Inflammatory macrophage (primary cell): ENCODE results near the gene RPP38.
A peak's percentile ranks its signal among the peaks of the same experiment; 100 is the strongest.

Experiments
- DNase-seq, 2 donors: peaks; one replicate each; pipeline ENCODE4 v3.0.0-alpha.2; 2020 to 2022

The RPP38 gene

GRCh38 chr10:15113766-15114165, 16.6 kb downstream of the RPP38 start:
- no peak for DNase-seq

DNA sequence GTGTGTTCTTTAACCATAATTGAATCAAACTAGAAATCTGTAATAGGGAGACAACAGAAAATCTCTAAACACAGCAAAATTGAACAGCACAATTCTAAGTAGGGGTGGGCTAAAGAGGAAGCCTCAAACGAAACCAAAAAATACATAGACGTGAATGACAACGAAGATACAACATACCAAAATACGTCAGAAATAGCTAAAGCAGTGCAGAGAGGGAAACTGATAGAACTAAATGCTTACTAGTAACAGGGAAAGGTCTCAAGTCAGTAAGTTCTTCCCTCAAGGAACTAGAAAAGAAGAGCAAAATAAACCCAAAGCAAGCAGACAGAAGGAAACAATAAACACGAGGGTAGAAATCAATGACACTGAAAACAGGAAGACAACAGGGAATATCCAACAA, 19.1 kb downstream of the RPP38 start:
- DNase-seq = no peak

DNA sequence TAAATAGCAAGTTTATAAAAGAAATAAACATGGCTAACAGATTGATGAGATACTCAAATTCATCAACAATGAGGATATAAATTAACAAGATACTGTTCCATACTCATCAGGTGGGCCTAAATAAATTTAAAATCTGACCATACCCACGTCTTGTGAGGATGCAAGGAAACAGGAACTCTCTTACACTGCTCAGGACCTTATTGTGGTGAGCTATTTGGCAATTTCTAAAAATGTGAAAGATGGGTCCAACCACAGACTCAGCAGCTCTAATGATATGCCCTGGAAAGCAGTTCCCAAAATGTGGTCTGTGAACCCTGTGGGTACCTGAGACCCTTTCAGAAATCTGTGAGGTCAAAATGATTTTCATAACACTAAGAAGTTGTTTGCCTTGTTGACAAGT, 21.5 kb downstream of the RPP38 start:
- DNase-seq = peak in 1 of 2 donors; percentile 7

GRCh38 chr10:15120523-15120922, 23.4 kb downstream of the RPP38 start:
- no peak for DNase-seq

GRCh38 chr10:15121707-15122106, 24.6 kb downstream of the RPP38 start:
- DNase-seq = no peak

DNA sequence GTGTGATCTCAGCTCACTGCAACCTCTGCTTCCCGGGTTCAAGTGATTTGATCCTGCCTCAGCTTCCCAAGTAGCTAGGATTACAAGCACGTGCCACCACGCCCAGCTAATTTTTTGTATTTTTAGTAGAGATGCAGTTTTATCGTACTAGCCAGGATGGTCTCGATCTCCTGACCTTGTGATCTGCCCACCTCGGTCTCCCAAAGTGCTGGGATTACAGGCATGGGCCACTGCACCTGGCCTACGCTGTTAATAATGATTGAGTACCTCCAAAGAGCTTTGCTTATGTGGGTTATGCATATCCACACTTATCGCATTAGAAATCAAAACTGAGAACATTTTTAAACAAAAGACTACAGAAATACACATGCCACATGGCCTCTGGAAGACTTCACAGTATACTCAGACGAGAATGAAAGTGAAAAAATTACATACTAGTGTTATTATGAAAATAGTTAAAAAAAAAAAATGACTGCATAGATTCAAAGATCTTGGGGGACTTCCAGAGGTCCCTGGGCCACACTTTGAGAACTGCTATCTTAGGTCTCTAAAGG, 25.4 kb downstream of the RPP38 start:
- no peak for DNase-seq

- no peak for DNase-seq
These were observed 26.6 kb downstream of the RPP38 start for GRCh38 chr10:15123749-15124184.

- DNase-seq = no peak
These were observed 27.0 kb downstream of the RPP38 start for GRCh38 chr10:15124190-15124589.

DNA sequence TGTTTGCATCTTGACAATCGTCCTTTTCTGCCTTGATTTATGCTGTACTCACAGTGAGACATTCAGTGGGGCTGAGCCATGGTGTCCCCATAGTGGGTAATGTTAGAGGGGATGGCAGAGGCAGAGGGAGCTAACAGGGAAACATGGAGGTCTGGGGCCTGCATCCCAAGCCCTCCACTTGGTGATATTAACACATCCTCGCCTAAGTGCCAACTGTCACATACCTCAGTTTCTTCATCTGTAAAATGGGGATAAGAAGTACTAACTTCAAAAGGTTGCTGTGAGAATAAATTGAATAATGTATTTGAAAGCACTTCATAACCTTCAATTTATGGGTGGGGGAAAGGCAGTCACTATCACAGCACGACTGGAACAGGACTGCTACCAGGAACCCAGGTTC, 27.8 kb downstream of the RPP38 start:
- DNase-seq = no peak

DNA sequence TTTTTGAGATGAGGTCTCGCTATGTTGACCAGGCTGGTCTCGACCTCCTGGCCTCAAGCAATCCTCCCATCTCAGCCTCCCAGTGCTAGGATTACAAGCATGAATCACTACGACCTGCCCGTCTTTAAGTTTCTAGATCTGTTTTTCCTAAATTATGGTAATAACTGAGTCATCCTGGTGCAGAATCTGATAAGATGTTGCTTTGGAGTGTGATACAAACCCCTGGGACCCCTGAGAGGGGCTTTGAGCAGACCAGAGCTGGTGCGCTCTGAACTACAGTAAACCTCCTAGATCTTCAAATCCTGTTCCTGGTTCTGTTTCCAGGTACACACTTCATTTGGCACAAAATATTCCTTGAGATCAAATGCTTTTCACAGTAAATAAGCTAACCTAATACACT, 34.2 kb downstream of the RPP38 start:
- DNase-seq = no peak

GRCh38 chr10:15136129-15137035, 39.2 kb downstream of the RPP38 start:
- DNase-seq = no peak

DNA sequence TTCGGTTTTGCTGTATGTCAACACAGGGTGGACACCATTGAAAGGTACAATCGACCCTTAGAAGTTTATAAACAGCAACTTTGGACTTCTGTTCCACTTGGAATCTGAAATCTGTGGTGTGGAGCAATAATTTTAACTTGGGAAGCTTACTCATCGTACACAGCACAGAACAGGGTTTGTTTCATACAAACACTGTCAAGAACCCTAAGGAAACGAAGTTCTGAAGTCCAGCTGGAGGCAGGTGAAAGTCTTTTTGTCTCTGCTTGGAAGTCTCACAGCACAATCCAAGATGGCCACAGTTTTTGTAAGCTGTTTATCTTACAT, 39.8 kb downstream of the RPP38 start:
- DNase-seq = no peak

DNA sequence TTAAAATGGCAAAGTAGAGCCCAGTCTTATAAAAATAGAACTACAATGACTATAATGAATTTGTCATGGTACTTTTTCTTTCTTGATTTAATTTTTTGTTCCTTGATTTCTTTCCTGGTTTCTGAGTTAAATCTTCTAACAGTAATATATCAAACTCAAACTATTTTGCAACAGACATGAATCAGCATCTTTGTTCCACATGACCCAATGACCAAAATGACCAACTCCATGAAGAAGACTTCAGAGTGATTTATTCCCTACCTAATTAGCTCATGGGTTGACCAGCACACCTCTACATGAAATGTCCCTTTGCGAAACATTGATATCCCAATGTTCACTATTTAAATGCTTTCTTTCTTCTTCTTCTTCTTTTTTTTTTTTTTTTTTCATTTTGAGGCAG, 40.5 kb downstream of the RPP38 start:
- peak; percentile 11 to 22 for DNase-seq

GRCh38 chr10:15140698-15141097, 43.5 kb downstream of the RPP38 start:
- DNase-seq = no peak

- DNase-seq = no peak
These were observed 44.2 kb downstream of the RPP38 start for GRCh38 chr10:15141136-15142054.

DNA sequence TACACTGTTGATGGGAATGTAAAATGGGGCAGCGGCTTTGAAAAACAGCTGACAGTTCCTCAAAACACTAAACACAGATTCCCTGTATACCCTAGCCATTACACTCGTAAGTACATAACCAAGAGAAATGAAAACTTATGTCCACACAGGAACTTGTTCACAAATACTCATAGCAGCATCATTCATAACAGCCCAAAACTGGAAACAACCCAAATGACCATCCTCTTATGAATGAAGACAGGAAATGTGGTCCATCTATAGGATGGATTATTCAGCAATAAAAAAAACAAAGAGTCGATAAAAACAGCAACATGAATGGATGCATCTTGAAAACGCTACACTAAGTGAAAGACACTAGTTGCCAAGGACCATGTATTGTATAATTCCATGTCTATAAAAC, 47.6 kb downstream of the RPP38 start:
- no peak for DNase-seq

GRCh38 chr10:15146366-15146765, 49.2 kb downstream of the RPP38 start:
- no peak for DNase-seq

- DNase-seq = no peak
These were observed 50.6 kb downstream of the RPP38 start for GRCh38 chr10:15147594-15148392.

- DNase-seq = no peak
These were observed 52.1 kb downstream of the RPP38 start for GRCh38 chr10:15149042-15149771.

DNA sequence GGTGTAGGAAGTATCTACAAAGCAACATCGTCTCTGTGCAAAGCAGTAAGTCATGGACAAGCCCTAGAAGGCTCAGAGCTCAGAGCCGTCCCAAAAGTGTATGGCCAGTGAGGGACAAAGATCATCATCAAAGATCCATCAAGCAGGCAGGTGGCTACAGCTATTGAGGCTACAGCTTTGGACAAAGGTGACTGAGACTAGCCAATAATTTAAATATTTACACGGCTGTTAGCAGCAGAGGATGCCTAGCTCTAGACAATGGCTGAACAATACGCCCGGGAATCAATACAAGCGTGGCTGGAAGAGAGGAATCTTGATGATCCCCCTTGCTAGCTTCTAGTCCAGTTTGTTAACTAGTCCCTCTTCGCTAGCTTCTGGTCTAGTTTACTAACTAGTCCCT, 53.4 kb downstream of the RPP38 start:
- DNase-seq = no peak

- no peak for DNase-seq
These were observed 55.4 kb downstream of the RPP38 start for GRCh38 chr10:15152556-15152955.
